ENCODE results near the gene MOB4. TPM values are rescaled to one million over a fixed set of nuclear protein-coding genes. Genes with fewer than 3 reads are reported as not detected.

The MOB4 gene
- total RNA-seq, 1 donor from 2014 or later = 30.4 TPM

DNA sequence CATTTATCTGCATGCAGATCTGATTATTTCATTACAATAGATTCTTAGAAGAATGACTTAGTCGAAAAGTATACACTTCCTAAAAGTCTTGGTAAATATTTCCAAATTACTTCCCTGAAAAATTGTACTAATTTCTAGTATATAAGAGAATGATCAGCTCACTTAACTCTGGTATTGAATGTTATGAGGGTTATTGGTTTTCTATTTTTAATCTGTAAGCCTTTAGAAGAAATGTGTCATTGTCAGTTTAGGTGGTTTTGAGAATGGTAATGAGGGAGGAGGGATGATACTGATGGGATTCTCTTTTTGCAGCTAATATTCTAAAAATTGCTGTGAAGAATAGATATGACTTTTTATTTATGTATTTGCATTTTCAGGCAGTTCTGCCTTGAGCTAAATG lies 23.9 kb downstream of the MOB4 start:
- Histone ChIP-seq H3K9me3 (ENCODE audit: insufficient read depth, low read depth, low read length) (no peaks in the 10 kb centered on the region), H3K4me2 (ENCODE audit: low read length) (no peak overlapping the region), H3K4me3 (ENCODE audit: insufficient read depth, low read depth, low read length) (no peak overlapping the region), H2AFZ (ENCODE audit: low read depth, low read length) (no peak overlapping the region), H3K79me2 (ENCODE audit: insufficient read depth, low read length) (peaks cover 42% of the 10 kb centered on the region), H4K20me1 (ENCODE audit: insufficient read depth, low read length) (peaks cover 13% of the 10 kb centered on the region), H3K27me3 (ENCODE audit: insufficient read depth, low read length) (no peaks in the 10 kb centered on the region), H3K9ac (ENCODE audit: low read length) (no peak overlapping the region), H3K27ac (ENCODE audit: low read depth, low read length) (no peak overlapping the region), H3K4me1 (ENCODE audit: insufficient read depth, low read length) (no peaks in the 10 kb centered on the region), H3K36me3 (ENCODE audit: insufficient read depth, low read length) (peaks cover 16% of the 10 kb centered on the region)
- Mint-ChIP-seq H3K4me3 (ENCODE audit: unreplicated experiment) (no peak overlapping the region), H3K9me3 (ENCODE audit: unreplicated experiment) (no peaks in the 10 kb centered on the region), H3K27ac (ENCODE audit: unreplicated experiment) (no peak overlapping the region), H3K36me3 (ENCODE audit: low read depth, unreplicated experiment) (peaks cover 11% of the 10 kb centered on the region), H3K4me1 (ENCODE audit: low read depth, unreplicated experiment) (peaks cover 3% of the 10 kb centered on the region), H3K27me3 (ENCODE audit: low read depth, unreplicated experiment) (no peaks in the 10 kb centered on the region)
- no peak for FAIRE-seq
- TF ChIP-seq, protein P1, sequence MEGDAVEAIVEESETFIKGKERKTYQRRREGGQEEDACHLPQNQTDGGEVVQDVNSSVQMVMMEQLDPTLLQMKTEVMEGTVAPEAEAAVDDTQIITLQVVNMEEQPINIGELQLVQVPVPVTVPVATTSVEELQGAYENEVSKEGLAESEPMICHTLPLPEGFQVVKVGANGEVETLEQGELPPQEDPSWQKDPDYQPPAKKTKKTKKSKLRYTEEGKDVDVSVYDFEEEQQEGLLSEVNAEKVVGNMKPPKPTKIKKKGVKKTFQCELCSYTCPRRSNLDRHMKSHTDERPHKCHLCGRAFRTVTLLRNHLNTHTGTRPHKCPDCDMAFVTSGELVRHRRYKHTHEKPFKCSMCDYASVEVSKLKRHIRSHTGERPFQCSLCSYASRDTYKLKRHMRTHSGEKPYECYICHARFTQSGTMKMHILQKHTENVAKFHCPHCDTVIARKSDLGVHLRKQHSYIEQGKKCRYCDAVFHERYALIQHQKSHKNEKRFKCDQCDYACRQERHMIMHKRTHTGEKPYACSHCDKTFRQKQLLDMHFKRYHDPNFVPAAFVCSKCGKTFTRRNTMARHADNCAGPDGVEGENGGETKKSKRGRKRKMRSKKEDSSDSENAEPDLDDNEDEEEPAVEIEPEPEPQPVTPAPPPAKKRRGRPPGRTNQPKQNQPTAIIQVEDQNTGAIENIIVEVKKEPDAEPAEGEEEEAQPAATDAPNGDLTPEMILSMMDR (IDR thresholded peaks at IDR 0.05; ENCODE audit: insufficient read depth, low read depth, low read length) = no peak
- TF ChIP-seq EZH2 (IDR thresholded peaks at IDR 0.05; ENCODE audit: insufficient read depth, low read length) = no peak
- DNase-seq (ENCODE audit: low read depth) = no peak

- Histone ChIP-seq H3K4me2 (ENCODE audit: low read length) (no peak overlapping the region), H3K9me3 (ENCODE audit: insufficient read depth, low read depth, low read length) (no peaks in the 10 kb centered on the region), H3K27me3 (ENCODE audit: insufficient read depth, low read length) (no peaks in the 10 kb centered on the region), H3K79me2 (ENCODE audit: insufficient read depth, low read length) (peaks cover 26% of the 10 kb centered on the region), H3K4me1 (ENCODE audit: insufficient read depth, low read length) (no peaks in the 10 kb centered on the region), H4K20me1 (ENCODE audit: insufficient read depth, low read length) (peaks cover 13% of the 10 kb centered on the region), H3K27ac (ENCODE audit: low read depth, low read length) (no peak overlapping the region), H3K9ac (ENCODE audit: low read length) (no peak overlapping the region), H3K4me3 (ENCODE audit: insufficient read depth, low read depth, low read length) (no peak overlapping the region), H2AFZ (ENCODE audit: low read depth, low read length) (no peak overlapping the region), H3K36me3 (ENCODE audit: insufficient read depth, low read length) (peaks cover 23% of the 10 kb centered on the region)
- FAIRE-seq = no peak
- DNase-seq (ENCODE audit: low read depth) = no peak
- TF ChIP-seq, protein P1 (IDR thresholded peaks at IDR 0.05; ENCODE audit: insufficient read depth, low read depth, low read length) = no peak
- TF ChIP-seq EZH2 (IDR thresholded peaks at IDR 0.05; ENCODE audit: insufficient read depth, low read length) = no peak
- Mint-ChIP-seq H3K9me3 (ENCODE audit: unreplicated experiment) (no peaks in the 10 kb centered on the region), H3K4me3 (ENCODE audit: unreplicated experiment) (no peak overlapping the region), H3K4me1 (ENCODE audit: low read depth, unreplicated experiment) (peaks cover 3% of the 10 kb centered on the region), H3K27me3 (ENCODE audit: low read depth, unreplicated experiment) (no peaks in the 10 kb centered on the region), H3K36me3 (ENCODE audit: low read depth, unreplicated experiment) (peaks cover 16% of the 10 kb centered on the region), H3K27ac (ENCODE audit: unreplicated experiment) (no peak overlapping the region)
Observed at GRCh38 chr2:197543206-197543605, 27.3 kb downstream of the MOB4 start.

DNA sequence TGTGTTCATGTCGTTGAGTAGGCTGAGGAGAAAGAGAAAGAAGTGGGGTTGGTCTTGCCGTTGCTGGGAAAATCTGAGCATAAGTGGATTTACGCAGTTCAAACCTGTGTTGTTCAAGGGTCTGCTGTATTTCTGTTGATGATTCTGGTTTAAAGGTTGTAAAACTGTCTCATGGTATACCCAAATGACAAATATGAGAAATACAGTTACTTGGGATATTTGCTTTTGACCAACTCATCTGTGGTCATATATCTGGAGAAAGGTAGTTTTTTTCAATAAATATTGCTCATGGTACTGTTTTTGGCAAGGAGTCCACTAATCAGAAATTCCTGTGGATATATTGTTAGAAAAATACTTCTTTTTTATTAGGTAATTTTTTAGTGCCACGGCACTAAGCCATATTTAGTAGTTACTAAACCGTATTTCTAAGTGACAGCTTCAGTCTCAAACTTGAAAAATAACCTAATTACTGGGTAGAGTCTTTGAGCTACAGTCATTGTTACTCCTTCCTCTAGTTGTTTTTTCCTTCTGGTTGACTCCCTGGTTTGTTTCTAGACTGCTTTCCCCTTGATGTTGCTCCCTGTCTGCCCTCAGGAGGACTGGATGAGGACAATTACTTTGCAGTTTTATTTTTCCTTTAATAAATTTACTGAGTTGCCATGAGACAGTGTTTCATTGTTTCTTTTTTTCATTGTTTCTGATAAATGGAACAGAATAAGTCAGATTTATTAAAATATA lies 31.5 kb downstream of the MOB4 start:
- Histone ChIP-seq H3K27ac (ENCODE audit: low read depth, low read length) (no peak overlapping the region), H3K9ac (ENCODE audit: low read length) (no peak overlapping the region), H3K79me2 (ENCODE audit: insufficient read depth, low read length) (peaks cover 13% of the 10 kb centered on the region), H3K27me3 (ENCODE audit: insufficient read depth, low read length) (no peaks in the 10 kb centered on the region), H3K4me3 (ENCODE audit: insufficient read depth, low read depth, low read length) (no peak overlapping the region), H3K36me3 (ENCODE audit: insufficient read depth, low read length) (peaks cover 27% of the 10 kb centered on the region), H3K9me3 (ENCODE audit: insufficient read depth, low read depth, low read length) (no peaks in the 10 kb centered on the region), H2AFZ (ENCODE audit: low read depth, low read length) (no peak overlapping the region), H4K20me1 (ENCODE audit: insufficient read depth, low read length) (peaks cover 5% of the 10 kb centered on the region), H3K4me2 (ENCODE audit: low read length) (no peak overlapping the region), H3K4me1 (ENCODE audit: insufficient read depth, low read length) (no peaks in the 10 kb centered on the region)
- peaks cover 11% of the 10 kb centered on the region for H3K36me3 Mint-ChIP-seq (ENCODE audit: low read depth, unreplicated experiment)
- no peak for DNase-seq (ENCODE audit: low read depth)
- peak overlapping the region; percentile 0 for H3K27ac Mint-ChIP-seq (ENCODE audit: unreplicated experiment)
- H3K9me3 Mint-ChIP-seq (ENCODE audit: unreplicated experiment) = no peaks in the 10 kb centered on the region
- no peaks in the 10 kb centered on the region for H3K27me3 Mint-ChIP-seq (ENCODE audit: low read depth, unreplicated experiment)
- no peak for FAIRE-seq
- TF ChIP-seq, protein P1 (IDR thresholded peaks at IDR 0.05; ENCODE audit: insufficient read depth, low read depth, low read length) = no peak
- TF ChIP-seq EZH2 (IDR thresholded peaks at IDR 0.05; ENCODE audit: insufficient read depth, low read length) = no peak
- no peaks in the 10 kb centered on the region for H3K4me1 Mint-ChIP-seq (ENCODE audit: low read depth, unreplicated experiment)
- no peak overlapping the region for H3K4me3 Mint-ChIP-seq (ENCODE audit: unreplicated experiment)
